ENCODE data around the gene SURF4. TPM values are rescaled to one million over a fixed set of nuclear protein-coding genes. Genes with fewer than 3 reads are reported as not detected.
A peak's percentile ranks its signal among the peaks of the same experiment; 100 is the strongest.

SURF4 gene
- total RNA-seq, 1 donor from 2014 or later: 169 TPM

- Mint-ChIP-seq H3K4me1 (ENCODE audit: unreplicated experiment) (peaks cover 13% of the 10 kb centered on the region), H3K9me3 (ENCODE audit: unreplicated experiment) (no peaks in the 10 kb centered on the region), H3K27me3 (ENCODE audit: unreplicated experiment) (peaks cover 14% of the 10 kb centered on the region), H3K27ac (ENCODE audit: unreplicated experiment) (peak overlapping the region; percentile 97), H3K4me3 (ENCODE audit: unreplicated experiment) (peak overlapping the region; percentile 99), H3K36me3 (ENCODE audit: low read depth, unreplicated experiment) (peaks cover 12% of the 10 kb centered on the region)
- no peak for DNase-seq (ENCODE audit: low spot score)
- TF ChIP-seq, protein P1, sequence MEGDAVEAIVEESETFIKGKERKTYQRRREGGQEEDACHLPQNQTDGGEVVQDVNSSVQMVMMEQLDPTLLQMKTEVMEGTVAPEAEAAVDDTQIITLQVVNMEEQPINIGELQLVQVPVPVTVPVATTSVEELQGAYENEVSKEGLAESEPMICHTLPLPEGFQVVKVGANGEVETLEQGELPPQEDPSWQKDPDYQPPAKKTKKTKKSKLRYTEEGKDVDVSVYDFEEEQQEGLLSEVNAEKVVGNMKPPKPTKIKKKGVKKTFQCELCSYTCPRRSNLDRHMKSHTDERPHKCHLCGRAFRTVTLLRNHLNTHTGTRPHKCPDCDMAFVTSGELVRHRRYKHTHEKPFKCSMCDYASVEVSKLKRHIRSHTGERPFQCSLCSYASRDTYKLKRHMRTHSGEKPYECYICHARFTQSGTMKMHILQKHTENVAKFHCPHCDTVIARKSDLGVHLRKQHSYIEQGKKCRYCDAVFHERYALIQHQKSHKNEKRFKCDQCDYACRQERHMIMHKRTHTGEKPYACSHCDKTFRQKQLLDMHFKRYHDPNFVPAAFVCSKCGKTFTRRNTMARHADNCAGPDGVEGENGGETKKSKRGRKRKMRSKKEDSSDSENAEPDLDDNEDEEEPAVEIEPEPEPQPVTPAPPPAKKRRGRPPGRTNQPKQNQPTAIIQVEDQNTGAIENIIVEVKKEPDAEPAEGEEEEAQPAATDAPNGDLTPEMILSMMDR (IDR thresholded peaks at IDR 0.05; ENCODE audit: unreplicated experiment): no peak
Measured at GRCh38 chr9:133374612-133375115, 1.2 kb downstream of the SURF4 start.

- Mint-ChIP-seq H3K4me1 (ENCODE audit: unreplicated experiment) (peaks cover 8% of the 10 kb centered on the region), H3K4me3 (ENCODE audit: unreplicated experiment) (peak overlapping the region; percentile 23), H3K36me3 (ENCODE audit: low read depth, unreplicated experiment) (peaks cover 19% of the 10 kb centered on the region), H3K27me3 (ENCODE audit: unreplicated experiment) (peaks cover 14% of the 10 kb centered on the region), H3K27ac (ENCODE audit: unreplicated experiment) (no peak overlapping the region), H3K9me3 (ENCODE audit: unreplicated experiment) (no peaks in the 10 kb centered on the region)
- no peak for DNase-seq (ENCODE audit: low spot score)
- TF ChIP-seq, protein P1 (IDR thresholded peaks at IDR 0.05; ENCODE audit: unreplicated experiment): no peak
Measured at GRCh38 chr9:133372144-133372543, 3.7 kb downstream of the SURF4 start.

- Mint-ChIP-seq H3K27ac (ENCODE audit: unreplicated experiment) (peak overlapping the region; percentile 58), H3K9me3 (ENCODE audit: unreplicated experiment) (no peaks in the 10 kb centered on the region), H3K4me3 (ENCODE audit: unreplicated experiment) (no peak overlapping the region), H3K27me3 (ENCODE audit: unreplicated experiment) (peaks cover 14% of the 10 kb centered on the region), H3K4me1 (ENCODE audit: unreplicated experiment) (peaks cover 8% of the 10 kb centered on the region), H3K36me3 (ENCODE audit: low read depth, unreplicated experiment) (peaks cover 19% of the 10 kb centered on the region)
- no peak for DNase-seq (ENCODE audit: low spot score)
- TF ChIP-seq, protein P1 (IDR thresholded peaks at IDR 0.05; ENCODE audit: unreplicated experiment): no peak
Measured at GRCh38 chr9:133371261-133371711, 4.6 kb downstream of the SURF4 start.

DNA sequence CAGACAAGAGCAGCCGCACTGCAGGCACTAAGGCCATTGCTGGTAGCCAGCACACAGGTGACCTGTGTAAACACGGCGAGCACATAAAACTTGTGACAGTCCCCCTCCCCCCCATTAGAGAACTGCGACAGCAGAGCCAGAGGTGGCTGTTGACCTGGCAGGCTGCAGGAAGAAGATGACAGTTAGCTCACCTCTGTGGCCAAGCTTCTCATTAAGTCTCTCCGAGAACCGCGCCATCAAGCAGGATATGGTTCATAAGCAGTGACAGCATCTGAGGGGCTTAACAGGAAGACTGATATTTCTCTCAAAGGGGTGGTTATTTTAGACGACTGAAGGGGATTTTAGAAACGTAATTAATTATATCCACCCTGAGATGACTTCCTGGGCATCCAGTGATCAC lies 5.2 kb downstream of the SURF4 start:
- DNase-seq (ENCODE audit: low spot score): no peak
- Mint-ChIP-seq H3K27me3 (ENCODE audit: unreplicated experiment) (peaks cover 14% of the 10 kb centered on the region), H3K27ac (ENCODE audit: unreplicated experiment) (peak overlapping the region; percentile 58), H3K4me3 (ENCODE audit: unreplicated experiment) (no peak overlapping the region), H3K4me1 (ENCODE audit: unreplicated experiment) (peaks cover 8% of the 10 kb centered on the region), H3K36me3 (ENCODE audit: low read depth, unreplicated experiment) (peaks cover 23% of the 10 kb centered on the region), H3K9me3 (ENCODE audit: unreplicated experiment) (no peaks in the 10 kb centered on the region)
- TF ChIP-seq, protein P1 (IDR thresholded peaks at IDR 0.05; ENCODE audit: unreplicated experiment): no peak

DNA sequence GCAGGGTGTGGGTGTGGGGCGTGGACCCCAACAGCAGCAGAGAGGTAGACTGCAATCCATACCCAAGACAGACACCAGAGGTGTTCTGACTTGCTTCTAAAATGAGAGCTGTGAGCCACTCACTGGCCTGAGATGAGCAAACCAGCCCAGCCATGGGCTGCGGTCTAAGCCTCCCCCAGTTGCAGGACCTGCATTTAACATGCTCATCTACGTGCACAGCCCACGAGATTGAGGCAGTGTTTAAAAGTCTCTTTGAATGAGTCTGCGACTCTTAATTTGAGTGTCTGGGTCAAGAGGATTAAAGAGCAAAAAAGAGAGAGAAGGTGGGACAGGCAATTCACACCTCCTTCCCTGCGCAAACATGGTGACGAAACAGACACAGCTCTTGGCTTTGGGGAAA lies 5.9 kb downstream of the SURF4 start:
- H3K27me3 Mint-ChIP-seq (ENCODE audit: unreplicated experiment): peaks cover 11% of the 10 kb centered on the region
- no peak for DNase-seq (ENCODE audit: low spot score)
- H3K36me3 Mint-ChIP-seq (ENCODE audit: low read depth, unreplicated experiment): peaks cover 25% of the 10 kb centered on the region
- peaks cover 5% of the 10 kb centered on the region for H3K4me1 Mint-ChIP-seq (ENCODE audit: unreplicated experiment)
- no peak overlapping the region for H3K27ac Mint-ChIP-seq (ENCODE audit: unreplicated experiment)
- H3K4me3 Mint-ChIP-seq (ENCODE audit: unreplicated experiment): no peak overlapping the region
- no peaks in the 10 kb centered on the region for H3K9me3 Mint-ChIP-seq (ENCODE audit: unreplicated experiment)
- TF ChIP-seq, protein P1 (IDR thresholded peaks at IDR 0.05; ENCODE audit: unreplicated experiment): no peak

Measured in endothelial cell (in vitro differentiated cells).